ENCODE results near the gene ELOB.

ELOB gene

DNA sequence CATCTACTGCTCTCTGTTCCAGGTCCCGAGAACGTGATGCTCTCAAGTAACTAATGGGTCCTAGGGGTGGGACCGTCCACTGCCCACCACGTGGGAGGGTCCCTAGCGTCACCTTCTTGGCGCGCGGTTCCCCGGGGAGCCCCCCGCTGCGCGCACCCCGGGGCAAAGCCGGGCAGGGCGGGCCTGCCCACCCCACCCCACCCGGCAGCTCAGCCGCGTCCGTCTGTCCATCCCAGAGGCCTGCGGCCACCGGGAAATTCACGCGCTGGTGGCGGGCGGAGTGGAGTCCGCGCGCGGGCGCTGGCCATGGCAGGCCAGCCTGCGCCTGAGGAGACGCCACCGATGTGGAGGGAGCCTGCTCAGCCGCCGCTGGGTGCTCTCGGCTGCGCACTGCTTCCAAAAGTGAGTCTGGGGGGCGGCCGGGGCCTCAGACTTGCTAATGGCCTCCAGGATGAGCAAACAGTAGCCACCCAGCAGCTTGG, 21.7 kb upstream of the ELOB start:
- H3K36me3 Mint-ChIP-seq (ENCODE audit: low read depth): no peaks in the 10 kb centered on the region
- H3K4me1 Mint-ChIP-seq (ENCODE audit: low read depth): no peaks in the 10 kb centered on the region
- H3K4me3 Mint-ChIP-seq: no peak overlapping the region
- no peak overlapping the region for H3K27ac Mint-ChIP-seq
- peaks cover 17% of the 10 kb centered on the region for H3K27me3 Mint-ChIP-seq (ENCODE audit: low read depth)
- H3K9me3 Mint-ChIP-seq: peaks cover 2% of the 10 kb centered on the region

DNA sequence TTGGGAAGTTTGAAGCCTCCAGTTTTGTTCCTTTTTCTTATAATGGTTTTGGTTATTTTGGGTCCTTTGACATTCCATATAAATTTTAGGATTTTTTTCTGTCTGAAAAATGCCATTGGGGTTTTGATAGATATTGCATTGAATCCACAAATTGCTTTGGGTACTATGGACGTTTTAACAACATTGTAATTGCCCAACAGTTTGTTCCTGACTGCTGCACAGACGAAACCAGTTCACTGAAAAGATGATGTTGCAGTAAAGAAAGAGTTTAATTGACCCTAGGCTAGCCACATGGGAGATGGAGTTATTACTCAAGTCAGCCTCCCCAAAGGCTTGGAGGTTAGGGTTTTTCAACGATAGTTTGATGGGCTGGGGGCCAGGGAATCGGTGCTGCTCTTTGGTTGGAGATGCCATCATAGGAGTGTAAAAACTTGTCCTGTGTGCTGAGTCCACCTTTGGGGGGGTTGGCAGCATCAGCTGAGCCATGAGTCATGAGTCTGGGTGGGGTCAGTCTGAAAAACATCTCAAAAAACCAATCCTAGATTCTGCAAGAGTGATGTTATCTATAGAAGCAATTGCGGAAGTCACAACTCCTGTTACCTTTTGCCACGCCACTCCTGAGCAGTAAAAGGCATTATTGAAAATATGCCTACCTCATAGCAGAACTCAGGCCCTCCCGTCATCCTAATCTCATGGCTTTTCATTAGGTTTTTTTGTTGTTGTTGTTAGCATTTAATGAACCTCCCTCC, 18.5 kb upstream of the ELOB start:
- Mint-ChIP-seq H3K27me3 (ENCODE audit: low read depth) (peaks cover 32% of the 10 kb centered on the region), H3K4me1 (ENCODE audit: low read depth) (no peaks in the 10 kb centered on the region), H3K4me3 (no peak overlapping the region), H3K36me3 (ENCODE audit: low read depth) (no peaks in the 10 kb centered on the region), H3K9me3 (no peaks in the 10 kb centered on the region), H3K27ac (no peak overlapping the region)

DNA sequence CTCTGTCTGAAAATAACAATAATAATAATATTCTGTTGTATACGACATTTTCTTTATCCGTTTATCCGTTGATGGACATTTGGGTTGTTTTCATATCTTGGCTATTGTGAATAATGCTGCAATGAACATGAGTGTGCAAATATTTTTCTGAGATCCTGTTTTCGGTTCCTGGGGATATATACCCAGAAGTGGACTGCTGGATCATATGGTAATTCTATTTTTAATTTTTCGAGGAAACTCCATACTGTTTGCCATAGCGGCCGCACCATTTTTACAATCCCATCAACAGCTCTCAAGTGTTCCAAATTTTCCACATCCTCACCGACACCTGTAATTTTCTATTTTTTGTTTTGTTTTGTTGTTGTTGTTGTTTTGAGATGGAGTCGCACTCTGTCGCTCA, 15.9 kb upstream of the ELOB start:
- H3K9me3 Mint-ChIP-seq: no peaks in the 10 kb centered on the region
- H3K27ac Mint-ChIP-seq: no peak overlapping the region
- H3K4me1 Mint-ChIP-seq (ENCODE audit: low read depth): no peaks in the 10 kb centered on the region
- peaks cover 37% of the 10 kb centered on the region for H3K27me3 Mint-ChIP-seq (ENCODE audit: low read depth)
- no peaks in the 10 kb centered on the region for H3K36me3 Mint-ChIP-seq (ENCODE audit: low read depth)
- no peak overlapping the region for H3K4me3 Mint-ChIP-seq

DNA sequence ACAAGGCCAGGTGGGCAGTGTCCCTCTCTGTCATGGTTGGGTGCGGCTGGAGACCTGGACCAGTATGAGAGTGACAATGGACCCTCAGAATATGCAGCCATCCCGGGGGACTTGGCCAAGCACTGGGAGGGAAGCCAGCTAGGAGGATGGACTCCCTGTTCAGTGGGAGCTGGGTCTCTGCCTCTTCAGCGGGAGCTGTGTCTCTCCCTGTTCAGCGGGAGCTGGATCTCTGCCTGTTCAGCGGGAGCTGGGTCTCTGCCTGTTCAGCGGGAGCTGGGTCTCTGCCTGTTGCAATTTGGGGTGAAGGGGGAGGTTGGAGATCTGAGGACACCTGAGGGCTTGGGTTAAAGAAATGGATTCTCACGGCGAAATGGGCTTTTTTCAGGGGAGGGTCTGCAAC, 14.1 kb upstream of the ELOB start:
- no peaks in the 10 kb centered on the region for H3K4me1 Mint-ChIP-seq (ENCODE audit: low read depth)
- H3K36me3 Mint-ChIP-seq (ENCODE audit: low read depth): no peaks in the 10 kb centered on the region
- peaks cover 45% of the 10 kb centered on the region for H3K27me3 Mint-ChIP-seq (ENCODE audit: low read depth)
- no peaks in the 10 kb centered on the region for H3K9me3 Mint-ChIP-seq
- H3K27ac Mint-ChIP-seq: no peak overlapping the region
- no peak overlapping the region for H3K4me3 Mint-ChIP-seq

DNA sequence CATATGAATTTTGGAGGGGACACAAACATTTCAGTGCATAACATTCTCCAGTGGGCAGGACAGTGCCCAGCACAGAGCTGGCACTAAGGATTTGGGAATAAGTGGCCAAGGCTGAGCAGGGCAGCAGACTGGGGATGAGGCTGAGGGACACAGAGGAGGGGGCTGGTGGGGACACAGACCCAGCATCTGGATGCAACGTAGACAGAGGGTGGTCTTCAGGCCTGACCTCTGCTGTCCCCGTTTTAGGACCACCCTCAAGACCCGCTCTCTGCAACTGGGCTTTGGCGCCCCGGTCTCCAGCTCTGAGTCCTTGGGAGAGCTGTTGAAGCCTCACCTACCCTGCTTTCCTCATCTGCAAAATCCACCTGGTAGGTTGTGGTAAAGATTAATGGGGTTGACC, 13.6 kb upstream of the ELOB start:
- H3K4me1 Mint-ChIP-seq (ENCODE audit: low read depth): peaks cover 2% of the 10 kb centered on the region
- no peaks in the 10 kb centered on the region for H3K36me3 Mint-ChIP-seq (ENCODE audit: low read depth)
- peaks cover 46% of the 10 kb centered on the region for H3K27me3 Mint-ChIP-seq (ENCODE audit: low read depth)
- H3K27ac Mint-ChIP-seq: no peak overlapping the region
- H3K4me3 Mint-ChIP-seq: no peak overlapping the region
- no peaks in the 10 kb centered on the region for H3K9me3 Mint-ChIP-seq

DNA sequence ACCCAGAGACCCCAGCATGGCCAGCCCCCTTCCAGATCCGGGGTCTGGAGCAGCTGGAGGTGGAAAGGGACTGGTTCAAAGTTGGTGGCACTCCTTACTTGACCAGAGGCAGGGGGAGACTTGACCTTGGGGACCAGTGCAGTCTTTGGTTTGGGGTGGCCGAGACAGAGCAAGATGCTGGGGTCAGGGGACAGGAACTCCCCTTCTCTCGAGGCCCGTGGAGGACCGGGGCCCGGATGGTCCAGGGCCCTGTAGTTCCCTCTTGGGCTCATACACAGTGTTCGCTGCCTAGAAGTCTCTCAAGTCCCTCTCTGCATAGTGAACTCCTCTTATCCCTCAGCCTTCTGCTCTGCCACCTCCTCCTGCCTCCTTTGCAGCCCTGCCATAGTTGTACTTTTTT, 10.9 kb upstream of the ELOB start:
- H3K4me3 Mint-ChIP-seq: no peak overlapping the region
- no peak overlapping the region for H3K27ac Mint-ChIP-seq
- H3K4me1 Mint-ChIP-seq (ENCODE audit: low read depth): peaks cover 4% of the 10 kb centered on the region
- H3K36me3 Mint-ChIP-seq (ENCODE audit: low read depth): no peaks in the 10 kb centered on the region
- peaks cover 33% of the 10 kb centered on the region for H3K27me3 Mint-ChIP-seq (ENCODE audit: low read depth)
- H3K9me3 Mint-ChIP-seq: no peaks in the 10 kb centered on the region

DNA sequence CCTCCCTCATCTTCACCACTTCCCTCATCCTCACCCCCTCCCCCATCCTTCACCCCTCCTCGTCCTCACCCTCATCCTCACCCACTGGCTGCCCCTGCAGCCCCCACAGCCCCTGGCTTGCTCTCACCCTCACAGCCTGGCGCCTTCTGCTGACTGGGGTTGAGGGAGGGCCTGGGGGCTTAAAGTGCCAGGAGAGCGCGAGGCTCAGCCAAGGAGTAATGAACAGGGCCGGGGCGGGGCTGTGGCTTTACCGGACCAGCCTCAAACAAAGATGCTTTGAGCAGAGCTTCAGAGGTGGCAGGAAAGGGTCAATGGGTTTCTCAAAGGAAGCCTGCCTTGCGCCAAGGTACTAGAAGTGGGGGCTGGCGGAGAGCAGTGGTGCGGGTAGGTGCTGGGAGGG, 10.3 kb upstream of the ELOB start, which contains the start of gene PRSS33:
PRSS33 (minus strand) TSS at position 155 of the 400 bp plus-strand sequence. CDS start 1,013 bp downstream, outside the sequence.
- Mint-ChIP-seq H3K27me3 (ENCODE audit: low read depth) (peaks cover 31% of the 10 kb centered on the region), H3K4me3 (no peak within 1 kb of the TSS), H3K9me3 (no peaks in the 10 kb centered on the region), H3K27ac (no peak within 1 kb of the TSS), H3K4me1 (ENCODE audit: low read depth) (peaks cover 4% of the 10 kb centered on the region), H3K36me3 (ENCODE audit: low read depth) (no peaks in the 10 kb centered on the region)

DNA sequence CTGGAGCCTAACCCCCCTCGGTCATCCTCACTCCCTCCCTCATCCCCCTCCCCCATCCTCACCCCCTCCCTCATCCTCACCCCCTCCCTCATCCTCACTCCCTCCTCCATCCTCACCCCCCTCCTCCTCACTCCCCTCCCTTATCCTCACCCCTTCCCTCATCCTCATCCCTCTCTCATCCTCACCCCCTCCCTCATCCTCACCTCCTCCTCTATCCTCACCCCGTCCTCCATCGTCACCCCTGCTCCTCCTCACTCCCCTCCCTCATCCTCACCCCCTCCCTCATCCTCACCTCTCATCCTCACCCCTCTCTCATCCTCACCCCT, 9.7 kb upstream of the ELOB start:
- H3K4me3 Mint-ChIP-seq: no peak overlapping the region
- H3K4me1 Mint-ChIP-seq (ENCODE audit: low read depth): peaks cover 4% of the 10 kb centered on the region
- no peaks in the 10 kb centered on the region for H3K36me3 Mint-ChIP-seq (ENCODE audit: low read depth)
- H3K9me3 Mint-ChIP-seq: no peaks in the 10 kb centered on the region
- H3K27ac Mint-ChIP-seq: no peak overlapping the region
- H3K27me3 Mint-ChIP-seq (ENCODE audit: low read depth): peaks cover 28% of the 10 kb centered on the region

DNA sequence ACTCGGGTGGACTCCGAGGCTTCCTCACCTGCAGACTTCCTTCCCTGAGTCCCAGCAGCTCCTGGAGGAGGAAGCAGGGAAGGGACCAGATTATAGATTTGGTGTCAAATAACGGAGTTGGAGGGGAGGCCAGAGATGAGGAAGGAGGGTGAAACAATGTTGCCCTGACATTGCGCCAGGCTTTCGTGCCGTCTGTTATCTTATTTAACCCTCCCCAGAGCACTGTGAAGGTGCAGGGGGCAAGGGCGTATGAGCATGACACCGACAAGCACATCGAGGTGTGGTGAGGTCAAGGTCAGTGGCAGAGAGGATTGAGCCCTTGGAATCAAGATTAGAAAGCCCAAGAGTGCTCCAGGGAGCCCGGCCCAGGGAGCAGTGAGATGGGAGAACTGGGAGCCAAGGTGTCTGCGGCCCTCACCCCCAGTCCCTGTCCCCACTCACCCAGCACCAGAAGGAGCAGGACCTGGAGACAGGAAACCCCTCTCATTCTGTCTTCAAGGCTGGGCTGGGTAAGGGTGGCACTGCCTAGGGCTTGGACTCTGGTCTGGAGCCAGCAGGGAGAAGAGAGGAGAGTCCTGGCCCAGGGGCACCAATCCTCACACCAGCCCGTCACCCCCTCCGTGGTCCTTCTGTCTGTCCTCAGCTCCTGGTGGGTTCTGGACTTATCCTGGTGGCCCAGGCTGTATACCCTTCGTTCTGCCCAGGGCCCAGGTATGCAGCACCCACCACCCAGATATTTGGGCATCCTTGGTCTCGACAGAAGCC, 9.2 kb upstream of the ELOB start:
- Mint-ChIP-seq H3K9me3 (no peaks in the 10 kb centered on the region), H3K4me3 (no peak overlapping the region), H3K27me3 (ENCODE audit: low read depth) (peaks cover 25% of the 10 kb centered on the region), H3K4me1 (ENCODE audit: low read depth) (peaks cover 4% of the 10 kb centered on the region), H3K36me3 (ENCODE audit: low read depth) (no peaks in the 10 kb centered on the region), H3K27ac (no peak overlapping the region)

DNA sequence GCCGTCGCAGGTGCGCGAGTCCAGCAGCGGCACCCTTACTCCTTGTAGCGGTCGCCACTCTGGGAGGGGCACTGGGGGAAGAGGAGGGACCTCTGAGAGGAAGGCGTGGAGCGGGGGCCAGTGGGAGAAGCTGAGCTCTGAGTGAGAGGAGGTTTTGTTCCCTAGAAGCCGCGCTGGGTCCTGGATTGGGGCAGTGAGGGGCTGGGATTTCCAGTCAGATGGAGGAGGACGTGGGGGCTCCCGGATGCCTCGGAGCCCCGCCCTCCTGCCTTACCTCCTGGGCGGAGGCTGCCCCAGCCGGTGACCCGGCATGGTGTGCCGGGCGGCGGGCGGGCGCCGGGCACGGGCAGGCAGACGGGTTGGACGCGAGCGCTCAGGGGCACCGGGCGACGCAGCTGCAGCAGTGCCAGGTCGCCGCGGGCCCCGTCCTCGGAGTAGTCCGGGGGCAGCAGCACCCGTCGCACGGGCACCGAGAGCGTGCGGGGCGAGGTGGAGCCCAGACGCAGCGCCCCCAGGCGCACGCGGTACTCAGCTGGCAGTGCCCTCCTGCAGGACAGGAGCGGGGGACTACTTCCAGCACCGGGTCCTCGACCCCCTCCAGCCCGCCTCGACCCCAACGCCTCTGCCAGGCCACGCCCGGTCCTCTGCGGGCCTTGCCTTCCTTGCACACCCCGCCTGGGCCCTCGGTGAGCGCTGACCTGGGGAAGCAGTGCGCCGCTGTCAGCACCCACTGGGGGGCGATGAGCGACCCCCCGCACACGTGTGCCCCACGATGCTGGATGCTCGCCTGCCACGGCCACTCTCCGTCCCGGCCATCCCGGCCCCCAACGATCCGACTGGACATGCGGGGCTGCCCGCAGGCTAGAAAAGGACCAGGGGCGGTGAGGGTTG, 8.3 kb upstream of the ELOB start:
- H3K36me3 Mint-ChIP-seq (ENCODE audit: low read depth): no peaks in the 10 kb centered on the region
- H3K27ac Mint-ChIP-seq: no peak overlapping the region
- peaks cover 24% of the 10 kb centered on the region for H3K27me3 Mint-ChIP-seq (ENCODE audit: low read depth)
- no peaks in the 10 kb centered on the region for H3K9me3 Mint-ChIP-seq
- peaks cover 4% of the 10 kb centered on the region for H3K4me1 Mint-ChIP-seq (ENCODE audit: low read depth)
- H3K4me3 Mint-ChIP-seq: peak overlapping the region; percentile 63

DNA sequence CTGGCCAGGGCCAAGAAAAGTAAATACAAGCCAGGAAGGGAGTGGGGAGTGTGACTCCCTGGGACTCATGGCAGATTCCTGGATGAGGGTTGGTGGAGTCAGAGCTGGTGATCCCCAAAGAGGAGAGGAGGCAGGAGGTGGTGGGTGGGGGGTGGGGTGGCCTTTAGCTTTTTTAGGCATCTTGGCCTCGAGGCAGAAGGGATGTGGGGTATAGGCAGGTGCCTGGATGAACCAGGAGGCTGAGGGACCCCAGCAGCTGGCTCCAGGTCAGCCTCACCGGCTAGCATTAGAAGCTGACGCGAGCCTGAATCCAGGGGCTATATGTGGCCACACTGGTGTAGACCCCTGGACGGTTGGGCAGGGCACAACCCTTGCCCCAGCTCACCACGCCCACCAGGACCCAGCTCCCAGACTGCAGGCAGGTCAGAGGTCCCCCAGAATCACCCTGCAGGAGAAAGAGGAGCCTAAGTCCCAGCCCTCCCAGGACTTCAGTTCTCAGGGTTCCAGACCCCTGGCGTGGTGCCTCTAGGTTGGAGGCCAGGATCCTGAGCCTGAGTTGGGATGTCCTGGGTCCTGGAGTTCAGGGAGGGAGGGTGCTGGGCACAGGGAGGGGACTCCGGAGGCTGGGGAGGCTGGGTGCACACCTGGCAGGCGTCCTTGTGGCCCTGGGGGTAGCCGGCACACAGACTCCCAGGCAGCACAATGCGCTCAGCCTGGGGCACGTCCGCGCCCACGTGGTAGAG, 7.4 kb upstream of the ELOB start:
- Mint-ChIP-seq H3K4me3 (peak overlapping the region; percentile 63), H3K27me3 (ENCODE audit: low read depth) (peaks cover 23% of the 10 kb centered on the region), H3K27ac (no peak overlapping the region), H3K4me1 (ENCODE audit: low read depth) (peaks cover 4% of the 10 kb centered on the region), H3K36me3 (ENCODE audit: low read depth) (no peaks in the 10 kb centered on the region), H3K9me3 (no peaks in the 10 kb centered on the region)

DNA sequence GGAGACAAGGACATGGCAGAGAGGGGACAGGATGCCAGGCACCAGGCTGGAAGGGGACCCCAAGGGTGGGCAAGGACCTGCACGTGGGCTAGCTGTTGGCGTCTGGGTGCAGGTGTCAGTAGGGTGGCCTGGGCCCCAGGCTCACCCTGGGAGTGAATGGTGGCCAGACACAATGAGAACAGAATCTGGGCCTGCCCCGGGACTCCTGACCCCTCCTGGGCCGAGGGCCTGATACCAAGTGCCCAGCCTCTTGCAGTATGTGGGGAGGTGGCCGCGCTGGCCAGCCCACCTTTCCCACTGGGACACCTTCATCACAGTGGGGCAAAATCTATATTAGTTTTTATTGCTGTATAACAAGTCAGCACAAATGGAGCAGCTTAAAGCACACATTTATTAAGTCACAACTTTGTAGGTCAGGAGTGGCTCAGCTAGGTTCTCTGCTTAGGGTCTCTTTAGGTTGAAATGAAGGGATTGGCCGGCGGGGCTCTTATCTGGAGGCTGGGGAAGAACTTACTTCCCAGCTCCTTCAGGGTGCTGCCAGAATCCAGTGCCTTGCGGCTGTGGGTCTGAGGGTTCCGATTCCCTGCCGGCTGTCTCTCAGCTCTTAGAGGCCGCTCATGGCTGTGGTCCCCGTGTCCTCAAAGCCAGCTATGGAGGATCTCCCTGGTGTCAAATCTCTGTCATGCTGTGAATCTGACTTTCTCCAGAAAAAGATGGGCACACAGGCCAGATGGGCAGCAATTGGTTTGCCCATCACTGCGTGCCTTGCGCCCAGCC, 6.7 kb upstream of the ELOB start:
- no peak overlapping the region for H3K4me3 Mint-ChIP-seq
- peaks cover 21% of the 10 kb centered on the region for H3K27me3 Mint-ChIP-seq (ENCODE audit: low read depth)
- no peaks in the 10 kb centered on the region for H3K9me3 Mint-ChIP-seq
- no peak overlapping the region for H3K27ac Mint-ChIP-seq
- no peaks in the 10 kb centered on the region for H3K36me3 Mint-ChIP-seq (ENCODE audit: low read depth)
- peaks cover 6% of the 10 kb centered on the region for H3K4me1 Mint-ChIP-seq (ENCODE audit: low read depth)

DNA sequence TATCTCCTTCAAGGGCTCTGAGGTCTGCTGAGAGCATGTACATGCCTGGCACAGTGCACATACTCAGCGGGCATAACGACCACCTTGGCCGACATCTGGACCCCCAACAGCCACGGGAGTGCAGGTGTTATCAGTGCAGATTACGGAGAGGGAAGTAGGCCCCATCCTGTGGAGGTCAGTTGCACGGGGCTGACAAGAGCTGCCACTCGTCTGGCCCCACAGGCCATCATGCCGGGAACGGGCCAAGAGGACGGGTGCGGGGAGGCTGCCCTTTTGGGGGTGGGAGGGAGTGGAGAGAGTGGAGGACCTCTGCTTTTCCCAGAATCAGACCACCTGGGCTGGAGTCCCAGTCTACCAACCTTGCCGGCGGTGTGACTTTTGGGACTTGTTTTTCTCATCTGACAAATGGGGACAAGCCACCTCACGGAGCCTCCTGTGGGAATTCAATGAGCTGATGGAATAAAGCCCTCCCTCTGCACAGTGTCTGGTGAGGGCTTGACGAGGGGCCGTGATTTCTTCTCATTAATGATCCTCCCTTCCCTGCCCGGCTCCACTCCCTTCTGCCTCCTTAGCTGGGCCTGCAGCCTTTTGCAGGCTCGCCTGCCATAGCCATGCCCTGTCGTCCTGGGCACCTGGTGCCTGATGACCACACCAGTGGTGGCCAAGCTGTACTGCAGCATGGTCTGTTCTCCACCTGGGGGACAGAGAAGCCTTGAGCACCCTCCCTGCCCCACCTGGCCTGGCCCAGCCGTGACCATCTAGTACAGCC, 5.7 kb upstream of the ELOB start:
- Mint-ChIP-seq H3K9me3 (no peaks in the 10 kb centered on the region), H3K27ac (no peak overlapping the region), H3K27me3 (ENCODE audit: low read depth) (peaks cover 17% of the 10 kb centered on the region), H3K36me3 (ENCODE audit: low read depth) (no peaks in the 10 kb centered on the region), H3K4me3 (no peak overlapping the region), H3K4me1 (ENCODE audit: low read depth) (peaks cover 14% of the 10 kb centered on the region)
